Measurements from ENCODE around the gene STK32C. TPM values are rescaled to one million over a fixed set of nuclear protein-coding genes. Genes with fewer than 3 reads are reported as not detected.

STK32C gene
- total RNA-seq, 1 donor from 2014 or later = 2.5 TPM

GRCh38 chr10:132247943-132248342 is 59.8 kb downstream of the STK32C start:
- no peak for DNase-seq (ENCODE audit: low spot score)
- no peak overlapping the region for H2AFZ ChIP-seq (replicated peaks)
- peak overlapping the region; percentile 75 for H3K4me2 ChIP-seq
- no peaks in the 10 kb centered on the region for H3K79me2 ChIP-seq (ENCODE audit: low read depth)
- no peak overlapping the region for H3K4me3 ChIP-seq
- Mint-ChIP-seq H3K4me3 (no peak overlapping the region), H3K4me1 (peaks cover 21% of the 10 kb centered on the region), H3K9me3 (no peaks in the 10 kb centered on the region), H3K36me3 (no peaks in the 10 kb centered on the region), H3K27me3 (ENCODE audit: insufficient read depth, low read depth) (peaks cover 8% of the 10 kb centered on the region), H3K27ac (no peak overlapping the region)
- no peaks in the 10 kb centered on the region for H3K36me3 ChIP-seq
- no peak overlapping the region for H3K27ac ChIP-seq
- TF ChIP-seq EZH2 (IDR thresholded peaks at IDR 0.05) = no peak
- no peaks in the 10 kb centered on the region for H3K9me3 ChIP-seq (ENCODE audit: low read depth)
- H3K4me1 ChIP-seq = peaks cover 26% of the 10 kb centered on the region
- H3F3A ChIP-seq (ENCODE audit: low read depth) = peaks cover 12% of the 10 kb centered on the region
- peaks cover 2% of the 10 kb centered on the region for H3K27me3 ChIP-seq
- H3K9ac ChIP-seq = no peak overlapping the region
- H4K20me1 ChIP-seq (ENCODE audit: low read depth) = no peaks in the 10 kb centered on the region

GRCh38 chr10:132246296-132246695 is 61.5 kb downstream of the STK32C start:
- Histone ChIP-seq H3K36me3 (no peaks in the 10 kb centered on the region), H3F3A (ENCODE audit: low read depth) (peaks cover 12% of the 10 kb centered on the region), H3K4me1 (peaks cover 30% of the 10 kb centered on the region), H4K20me1 (ENCODE audit: low read depth) (no peaks in the 10 kb centered on the region), H3K9me3 (ENCODE audit: low read depth) (no peaks in the 10 kb centered on the region), H3K27me3 (no peaks in the 10 kb centered on the region), H3K79me2 (ENCODE audit: low read depth) (no peaks in the 10 kb centered on the region), H3K27ac (no peak overlapping the region), H3K4me3 (no peak overlapping the region), H3K4me2 (no peak overlapping the region), H3K9ac (no peak overlapping the region), H2AFZ (replicated peaks) (no peak overlapping the region)
- peaks cover 4% of the 10 kb centered on the region for H3K27me3 Mint-ChIP-seq (ENCODE audit: insufficient read depth, low read depth)
- TF ChIP-seq EZH2 (IDR thresholded peaks at IDR 0.05) (no peak), EZH2phosphoT487 (IDR thresholded peaks at IDR 0.05) (no peak), CTCF (IDR thresholded peaks at IDR 0.05) (no peak)
- H3K36me3 Mint-ChIP-seq = no peaks in the 10 kb centered on the region
- no peak for DNase-seq (ENCODE audit: low spot score)
- H3K27ac Mint-ChIP-seq = no peak overlapping the region
- peaks cover 25% of the 10 kb centered on the region for H3K4me1 Mint-ChIP-seq
- H3K4me3 Mint-ChIP-seq = no peak overlapping the region
- H3K9me3 Mint-ChIP-seq = no peaks in the 10 kb centered on the region

- peak overlapping the region; percentile 43 for H3K4me2 ChIP-seq
- no peak overlapping the region for H3K4me3 ChIP-seq
- H2AFZ ChIP-seq (replicated peaks) = no peak overlapping the region
- no peak overlapping the region for H3K4me3 Mint-ChIP-seq
- H3K79me2 ChIP-seq (ENCODE audit: low read depth) = no peaks in the 10 kb centered on the region
- TF ChIP-seq CTCF (IDR thresholded peaks at IDR 0.05) = no peak
- no peak for TF ChIP-seq EZH2 (IDR thresholded peaks at IDR 0.05)
- TF ChIP-seq EZH2phosphoT487 (IDR thresholded peaks at IDR 0.05) = no peak
- H3K27ac ChIP-seq = no peak overlapping the region
- no peaks in the 10 kb centered on the region for H3K36me3 ChIP-seq
- no peaks in the 10 kb centered on the region for H3K9me3 Mint-ChIP-seq
- H3K27me3 Mint-ChIP-seq (ENCODE audit: insufficient read depth, low read depth) = peaks cover 4% of the 10 kb centered on the region
- H4K20me1 ChIP-seq (ENCODE audit: low read depth) = no peaks in the 10 kb centered on the region
- peak; percentile 77 for DNase-seq (ENCODE audit: low spot score)
- no peaks in the 10 kb centered on the region for H3K9me3 ChIP-seq (ENCODE audit: low read depth)
- peaks cover 35% of the 10 kb centered on the region for H3K4me1 Mint-ChIP-seq
- peak overlapping the region; percentile 3 for H3K27ac Mint-ChIP-seq
- no peaks in the 10 kb centered on the region for H3K27me3 ChIP-seq
- no peak overlapping the region for H3K9ac ChIP-seq
- H3K4me1 ChIP-seq = peaks cover 30% of the 10 kb centered on the region
- H3K36me3 Mint-ChIP-seq = no peaks in the 10 kb centered on the region
- peaks cover 12% of the 10 kb centered on the region for H3F3A ChIP-seq (ENCODE audit: low read depth)
Observed at GRCh38 chr10:132245056-132245455, 62.7 kb downstream of the STK32C start.

GRCh38 chr10:132243626-132244025 is 64.1 kb downstream of the STK32C start:
- Histone ChIP-seq H3K9me3 (ENCODE audit: low read depth) (no peaks in the 10 kb centered on the region), H3K36me3 (no peaks in the 10 kb centered on the region), H2AFZ (replicated peaks) (no peak overlapping the region), H4K20me1 (ENCODE audit: low read depth) (peaks cover 3% of the 10 kb centered on the region), H3K4me2 (no peak overlapping the region), H3K79me2 (ENCODE audit: low read depth) (no peaks in the 10 kb centered on the region), H3K27me3 (no peaks in the 10 kb centered on the region), H3F3A (ENCODE audit: low read depth) (peaks cover 12% of the 10 kb centered on the region), H3K4me3 (no peak overlapping the region), H3K9ac (no peak overlapping the region), H3K27ac (no peak overlapping the region), H3K4me1 (peaks cover 30% of the 10 kb centered on the region)
- H3K27ac Mint-ChIP-seq = no peak overlapping the region
- TF ChIP-seq EZH2 (IDR thresholded peaks at IDR 0.05) (no peak), CTCF (IDR thresholded peaks at IDR 0.05) (no peak), EZH2phosphoT487 (IDR thresholded peaks at IDR 0.05) (no peak)
- no peak for DNase-seq (ENCODE audit: low spot score)
- H3K4me1 Mint-ChIP-seq = peaks cover 39% of the 10 kb centered on the region
- no peaks in the 10 kb centered on the region for H3K36me3 Mint-ChIP-seq
- H3K27me3 Mint-ChIP-seq (ENCODE audit: insufficient read depth, low read depth) = peaks cover 4% of the 10 kb centered on the region
- no peaks in the 10 kb centered on the region for H3K9me3 Mint-ChIP-seq
- H3K4me3 Mint-ChIP-seq = no peak overlapping the region

Measured in neural progenitor cell (in vitro differentiated cells).